ENCODE results near the gene SUPT7L.

DNA sequence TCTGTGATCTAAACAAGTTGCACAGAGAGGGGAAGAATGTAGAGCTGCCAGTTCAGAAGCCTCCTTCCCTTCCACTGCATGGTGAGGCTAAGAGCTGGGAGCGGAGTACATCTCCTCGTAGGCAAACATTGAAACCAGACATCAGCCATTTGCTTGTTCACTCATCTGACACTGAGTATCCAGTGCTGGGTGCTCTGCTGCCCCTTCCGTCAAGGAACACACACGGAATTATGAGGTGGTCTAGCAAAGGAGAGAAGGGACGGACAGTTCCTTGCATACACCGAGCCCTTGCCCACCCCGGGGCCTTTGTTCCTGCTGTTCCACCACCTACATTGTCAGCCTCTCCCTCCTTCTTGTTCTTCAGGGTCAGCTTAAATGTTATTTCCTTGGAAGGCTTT, 44.8 kb upstream of the SUPT7L start:
- TF ChIP-seq, protein P1, sequence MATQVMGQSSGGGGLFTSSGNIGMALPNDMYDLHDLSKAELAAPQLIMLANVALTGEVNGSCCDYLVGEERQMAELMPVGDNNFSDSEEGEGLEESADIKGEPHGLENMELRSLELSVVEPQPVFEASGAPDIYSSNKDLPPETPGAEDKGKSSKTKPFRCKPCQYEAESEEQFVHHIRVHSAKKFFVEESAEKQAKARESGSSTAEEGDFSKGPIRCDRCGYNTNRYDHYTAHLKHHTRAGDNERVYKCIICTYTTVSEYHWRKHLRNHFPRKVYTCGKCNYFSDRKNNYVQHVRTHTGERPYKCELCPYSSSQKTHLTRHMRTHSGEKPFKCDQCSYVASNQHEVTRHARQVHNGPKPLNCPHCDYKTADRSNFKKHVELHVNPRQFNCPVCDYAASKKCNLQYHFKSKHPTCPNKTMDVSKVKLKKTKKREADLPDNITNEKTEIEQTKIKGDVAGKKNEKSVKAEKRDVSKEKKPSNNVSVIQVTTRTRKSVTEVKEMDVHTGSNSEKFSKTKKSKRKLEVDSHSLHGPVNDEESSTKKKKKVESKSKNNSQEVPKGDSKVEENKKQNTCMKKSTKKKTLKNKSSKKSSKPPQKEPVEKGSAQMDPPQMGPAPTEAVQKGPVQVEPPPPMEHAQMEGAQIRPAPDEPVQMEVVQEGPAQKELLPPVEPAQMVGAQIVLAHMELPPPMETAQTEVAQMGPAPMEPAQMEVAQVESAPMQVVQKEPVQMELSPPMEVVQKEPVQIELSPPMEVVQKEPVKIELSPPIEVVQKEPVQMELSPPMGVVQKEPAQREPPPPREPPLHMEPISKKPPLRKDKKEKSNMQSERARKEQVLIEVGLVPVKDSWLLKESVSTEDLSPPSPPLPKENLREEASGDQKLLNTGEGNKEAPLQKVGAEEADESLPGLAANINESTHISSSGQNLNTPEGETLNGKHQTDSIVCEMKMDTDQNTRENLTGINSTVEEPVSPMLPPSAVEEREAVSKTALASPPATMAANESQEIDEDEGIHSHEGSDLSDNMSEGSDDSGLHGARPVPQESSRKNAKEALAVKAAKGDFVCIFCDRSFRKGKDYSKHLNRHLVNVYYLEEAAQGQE (IDR thresholded peaks at IDR 0.05; ENCODE audit: borderline replicate concordance) = no peak
- TF ChIP-seq POLR2AphosphoS5 (IDR thresholded peaks at IDR 0.05) (no peak), MXI1 (conservative IDR thresholded peaks at IDR 0.05; ENCODE audit: poor library complexity, severe bottlenecking) (no peak), RAD21 (conservative IDR thresholded peaks at IDR 0.05) (no peak), TAF1 (IDR thresholded peaks at IDR 0.05; ENCODE audit: low read depth) (no peak), EZH2 (IDR thresholded peaks at IDR 0.05; ENCODE audit: borderline replicate concordance, insufficient read depth, low read length, poor library complexity, severe bottlenecking) (no peak)
- TF ChIP-seq, protein P2, sequence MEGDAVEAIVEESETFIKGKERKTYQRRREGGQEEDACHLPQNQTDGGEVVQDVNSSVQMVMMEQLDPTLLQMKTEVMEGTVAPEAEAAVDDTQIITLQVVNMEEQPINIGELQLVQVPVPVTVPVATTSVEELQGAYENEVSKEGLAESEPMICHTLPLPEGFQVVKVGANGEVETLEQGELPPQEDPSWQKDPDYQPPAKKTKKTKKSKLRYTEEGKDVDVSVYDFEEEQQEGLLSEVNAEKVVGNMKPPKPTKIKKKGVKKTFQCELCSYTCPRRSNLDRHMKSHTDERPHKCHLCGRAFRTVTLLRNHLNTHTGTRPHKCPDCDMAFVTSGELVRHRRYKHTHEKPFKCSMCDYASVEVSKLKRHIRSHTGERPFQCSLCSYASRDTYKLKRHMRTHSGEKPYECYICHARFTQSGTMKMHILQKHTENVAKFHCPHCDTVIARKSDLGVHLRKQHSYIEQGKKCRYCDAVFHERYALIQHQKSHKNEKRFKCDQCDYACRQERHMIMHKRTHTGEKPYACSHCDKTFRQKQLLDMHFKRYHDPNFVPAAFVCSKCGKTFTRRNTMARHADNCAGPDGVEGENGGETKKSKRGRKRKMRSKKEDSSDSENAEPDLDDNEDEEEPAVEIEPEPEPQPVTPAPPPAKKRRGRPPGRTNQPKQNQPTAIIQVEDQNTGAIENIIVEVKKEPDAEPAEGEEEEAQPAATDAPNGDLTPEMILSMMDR (IDR thresholded peaks at IDR 0.05; ENCODE audit: poor library complexity, severe bottlenecking) = no peak
